Astrocyte (in vitro differentiated cells and primary cell): ENCODE data around the gene QSER1.

Experiments
- CTCF ChIP-seq: IDR thresholded peaks from 2 replicates; pipeline ENCODE4 v1.5.1; 2011; ENCODE audit warnings: low read depth, mild to moderate bottlenecking, inconsistent platforms, low read length, moderate library complexity; ENCODE audit not compliant: insufficient read depth
- EZH2 ChIP-seq: IDR thresholded peaks from 2 replicates; pipeline ENCODE4 v1.6.1; 2012; ENCODE audit warnings: mild to moderate bottlenecking, low read length, inconsistent platforms; ENCODE audit not compliant: insufficient read depth

GRCh38 chr11:32939046-32939445, 46.4 kb downstream of the QSER1 start:
- TF ChIP-seq CTCF (no peak), EZH2 (no peak)
